ENCODE results near the gene USP27X.

USP27X gene

DNA sequence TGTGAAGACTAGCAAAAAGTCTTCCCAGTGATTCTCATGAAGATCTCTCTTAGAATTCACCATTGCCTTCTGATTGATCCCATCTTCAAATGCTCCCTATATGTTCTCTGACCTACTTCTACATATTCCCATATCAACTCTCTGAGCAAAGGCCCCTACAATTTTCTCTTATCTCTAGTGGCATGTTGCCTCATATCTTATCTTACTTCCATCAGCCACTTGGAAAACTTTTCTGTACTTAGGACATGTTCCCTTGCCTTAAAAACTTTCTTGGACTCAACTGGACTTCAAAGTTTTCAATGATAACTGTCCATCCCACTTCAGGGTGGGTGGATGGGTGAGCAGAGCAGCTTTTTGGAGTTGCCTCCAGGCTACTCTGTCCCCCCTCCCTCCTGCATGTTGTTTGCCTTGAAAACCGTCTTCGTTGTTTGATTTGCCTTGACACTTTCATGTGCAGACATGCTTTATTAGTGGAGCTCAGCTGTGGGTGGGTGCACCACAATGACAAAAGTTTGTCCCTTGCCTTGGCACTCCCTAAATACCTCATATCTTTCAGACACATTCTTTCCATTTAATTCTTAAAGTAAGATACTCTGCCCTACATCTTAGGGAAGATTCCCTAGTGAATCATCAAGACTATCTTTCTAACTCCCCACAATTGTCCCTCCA lies 18.3 kb upstream of the USP27X start:
- in situ Hi-C loops (cut with MboI; ENCODE audit: low sequenced_read_pairs, unreplicated experiment), result no loop called here
- no peak for DNase-seq (ENCODE audit: low spot score)
- TF ChIP-seq, protein P1, sequence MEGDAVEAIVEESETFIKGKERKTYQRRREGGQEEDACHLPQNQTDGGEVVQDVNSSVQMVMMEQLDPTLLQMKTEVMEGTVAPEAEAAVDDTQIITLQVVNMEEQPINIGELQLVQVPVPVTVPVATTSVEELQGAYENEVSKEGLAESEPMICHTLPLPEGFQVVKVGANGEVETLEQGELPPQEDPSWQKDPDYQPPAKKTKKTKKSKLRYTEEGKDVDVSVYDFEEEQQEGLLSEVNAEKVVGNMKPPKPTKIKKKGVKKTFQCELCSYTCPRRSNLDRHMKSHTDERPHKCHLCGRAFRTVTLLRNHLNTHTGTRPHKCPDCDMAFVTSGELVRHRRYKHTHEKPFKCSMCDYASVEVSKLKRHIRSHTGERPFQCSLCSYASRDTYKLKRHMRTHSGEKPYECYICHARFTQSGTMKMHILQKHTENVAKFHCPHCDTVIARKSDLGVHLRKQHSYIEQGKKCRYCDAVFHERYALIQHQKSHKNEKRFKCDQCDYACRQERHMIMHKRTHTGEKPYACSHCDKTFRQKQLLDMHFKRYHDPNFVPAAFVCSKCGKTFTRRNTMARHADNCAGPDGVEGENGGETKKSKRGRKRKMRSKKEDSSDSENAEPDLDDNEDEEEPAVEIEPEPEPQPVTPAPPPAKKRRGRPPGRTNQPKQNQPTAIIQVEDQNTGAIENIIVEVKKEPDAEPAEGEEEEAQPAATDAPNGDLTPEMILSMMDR (IDR thresholded peaks at IDR 0.05; ENCODE audit: borderline replicate concordance, control extremely low read depth, extremely low read depth, insufficient read depth, missing control alignments), result no peak

GRCh38 chrX:49862093-49862492 lies 17.2 kb upstream of the USP27X start:
- no peak for DNase-seq (ENCODE audit: low spot score)
- TF ChIP-seq, protein P1 (IDR thresholded peaks at IDR 0.05; ENCODE audit: borderline replicate concordance, control extremely low read depth, extremely low read depth, insufficient read depth, missing control alignments), result no peak
- in situ Hi-C loops (cut with MboI; ENCODE audit: low sequenced_read_pairs, unreplicated experiment), result no loop called here

DNA sequence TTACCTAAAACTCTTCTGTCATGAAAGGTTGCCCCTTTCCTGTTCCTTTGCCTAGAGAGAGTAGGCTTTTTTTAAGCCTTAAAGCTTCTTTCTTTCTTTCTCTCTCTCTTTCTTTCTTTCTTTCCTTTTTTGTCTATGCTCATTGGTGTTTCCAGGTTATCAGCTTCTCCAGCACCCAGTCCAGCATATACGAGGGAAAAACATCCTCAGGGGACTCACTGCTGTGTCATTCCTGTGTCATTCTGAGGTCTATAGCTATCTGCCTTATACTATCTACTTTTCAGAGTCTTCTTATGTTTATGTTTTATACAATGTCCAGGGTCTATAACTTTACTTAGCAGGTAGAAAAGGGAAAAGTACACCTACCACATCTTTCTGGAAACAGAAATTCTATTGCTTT lies 10.5 kb upstream of the USP27X start:
- TF ChIP-seq, protein P1 (IDR thresholded peaks at IDR 0.05; ENCODE audit: borderline replicate concordance, control extremely low read depth, extremely low read depth, insufficient read depth, missing control alignments), result no peak
- DNase-seq (ENCODE audit: low spot score), result no peak
- in situ Hi-C loops (cut with MboI; ENCODE audit: low sequenced_read_pairs, unreplicated experiment), result no loop called here

DNA sequence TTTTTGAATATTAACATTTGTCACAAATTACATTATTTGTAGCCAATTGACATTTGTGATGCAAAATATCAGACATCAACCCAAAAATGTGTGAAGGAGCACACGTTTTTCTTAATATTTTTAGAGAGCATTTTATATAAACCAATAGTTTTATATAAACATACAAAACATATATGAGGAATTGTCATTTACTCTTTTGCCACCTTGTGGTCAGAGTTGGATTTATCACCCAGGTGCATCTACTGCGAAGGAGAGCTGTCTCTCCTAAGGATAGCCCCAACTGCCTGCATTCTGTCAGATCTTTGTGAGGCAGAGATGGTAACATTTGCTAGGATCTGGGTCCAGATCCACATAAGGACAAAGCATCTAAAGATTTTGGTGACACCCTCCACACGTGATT lies 2.5 kb upstream of the USP27X start:
- in situ Hi-C loops (cut with MboI; ENCODE audit: low sequenced_read_pairs, unreplicated experiment), result no loop called here
- DNase-seq (ENCODE audit: low spot score), result peak; percentile 51
- TF ChIP-seq, protein P1 (IDR thresholded peaks at IDR 0.05; ENCODE audit: borderline replicate concordance, control extremely low read depth, extremely low read depth, insufficient read depth, missing control alignments), result no peak

DNA sequence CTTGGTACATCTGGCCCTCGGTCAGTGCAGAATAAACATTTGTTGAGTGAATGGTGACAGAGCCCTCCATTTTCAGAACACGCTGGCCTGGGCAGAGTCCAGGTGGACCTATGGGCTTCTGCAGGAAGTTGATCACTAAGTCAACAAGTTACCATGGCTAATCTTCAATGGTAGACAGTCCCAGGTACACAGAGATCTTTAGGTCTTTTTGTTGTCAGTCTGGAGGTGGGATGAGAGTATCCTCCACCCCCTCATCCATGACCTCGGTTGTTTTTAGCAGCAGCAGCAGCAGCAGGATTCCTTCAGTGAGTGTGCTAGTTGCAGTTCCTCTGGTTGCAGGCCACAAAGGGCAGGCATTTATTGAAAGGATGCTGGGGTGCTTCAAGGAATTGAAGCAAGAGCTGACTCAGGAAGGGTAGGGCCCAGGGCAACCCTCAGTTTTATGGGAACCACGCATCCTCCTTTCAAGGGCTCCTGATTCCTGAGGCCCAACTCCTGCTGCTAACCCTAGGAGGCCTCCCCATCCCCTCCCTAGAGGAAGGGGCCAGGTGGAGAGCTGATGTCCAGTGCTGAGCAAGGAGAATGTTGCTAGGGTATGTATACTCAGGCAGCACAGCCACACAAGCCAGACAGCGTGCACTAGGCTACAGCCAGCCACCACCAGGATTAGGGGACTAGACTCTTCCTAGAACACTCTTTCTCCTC lies 1.7 kb upstream of the USP27X start:
- peak; percentile 7 for DNase-seq (ENCODE audit: low spot score)
- TF ChIP-seq, protein P1 (IDR thresholded peaks at IDR 0.05; ENCODE audit: borderline replicate concordance, control extremely low read depth, extremely low read depth, insufficient read depth, missing control alignments), result no peak
- in situ Hi-C loops (cut with MboI; ENCODE audit: low sequenced_read_pairs, unreplicated experiment), result no loop called here

- in situ Hi-C loops (cut with MboI; ENCODE audit: low sequenced_read_pairs, unreplicated experiment), result no loop called here
- TF ChIP-seq, protein P1 (IDR thresholded peaks at IDR 0.05; ENCODE audit: borderline replicate concordance, control extremely low read depth, extremely low read depth, insufficient read depth, missing control alignments), result no peak
- no peak for DNase-seq (ENCODE audit: low spot score)
Observed at GRCh38 chrX:49878128-49878833, 1.0 kb upstream of the USP27X start.
